A549 (cell line): ENCODE results near the gene PIAS4.

ENCODE experiments used
- CBX8 ChIP-seq: fragments of 200-600 bp; sonication (generic); IDR thresholded peaks from 2 replicates; pipeline ENCODE4 v1.6.1; 2016
- EP300 ChIP-seq, 2 experiments: fragments of >200 bp; sonication (Bioruptor Twin); formaldehyde crosslinking; IDR thresholded peaks; 2 replicates in 1 of 2; 3 replicates in 1 of 2; pipeline ENCODE4 v1.6.1; 2016 to 2017
- MAFK ChIP-seq: fragments of 450-650 bp; IDR thresholded peaks from 2 replicates; pipeline ENCODE4 v1.6.1; 2014; ENCODE audit not compliant: partially characterized antibody
- POLR2A ChIP-seq: IDR thresholded peaks from 2 replicates; pipeline ENCODE4 v1.6.1; 2012; ENCODE audit warnings: mild to moderate bottlenecking, low read length
- RAD21 ChIP-seq, 2 experiments: fragments of >200 bp in 1 of 2; sonication (Bioruptor Twin) in 1 of 2; formaldehyde crosslinking in 1 of 2; IDR thresholded peaks in 1 of 2; conservative IDR thresholded peaks in 1 of 2; 2 replicates in 1 of 2; 3 replicates in 1 of 2; pipeline ENCODE4 v1.6.1; 2012 to 2018; ENCODE audit warnings: inconsistent platforms in 1 of 2
- REST ChIP-seq: fragments of 200-600 bp; sonication (generic); IDR thresholded peaks from 2 replicates; pipeline ENCODE4 v1.6.1; 2016; ENCODE audit warnings: antibody characterized with exemption, mild to moderate bottlenecking, moderate library complexity
- SMC3 ChIP-seq: fragments of >200 bp; sonication (Bioruptor Twin); formaldehyde crosslinking; IDR thresholded peaks from 3 replicates; pipeline ENCODE4 v1.6.1; 2018; ENCODE audit warnings: inconsistent platforms
- USF2 ChIP-seq: fragments of 450-650 bp; IDR thresholded peaks from 2 replicates; pipeline ENCODE4 v1.6.1; 2014; ENCODE audit warnings: antibody characterized with exemption
- ZFP36 ChIP-seq: fragments of 450-650 bp; IDR thresholded peaks from 2 replicates; pipeline ENCODE4 v1.6.1; 2014; ENCODE audit warnings: borderline replicate concordance; ENCODE audit not compliant: partially characterized antibody
- TF ChIP-seq, protein P1 (sequence below): fragments of >200 bp; sonication (Bioruptor Twin); formaldehyde crosslinking; IDR thresholded peaks from 3 replicates; pipeline ENCODE4 v1.5.1; 2016

GRCh38 chr19:4088975-4089374, 81.4 kb downstream of the PIAS4 start:
- TF ChIP-seq, protein P1, sequence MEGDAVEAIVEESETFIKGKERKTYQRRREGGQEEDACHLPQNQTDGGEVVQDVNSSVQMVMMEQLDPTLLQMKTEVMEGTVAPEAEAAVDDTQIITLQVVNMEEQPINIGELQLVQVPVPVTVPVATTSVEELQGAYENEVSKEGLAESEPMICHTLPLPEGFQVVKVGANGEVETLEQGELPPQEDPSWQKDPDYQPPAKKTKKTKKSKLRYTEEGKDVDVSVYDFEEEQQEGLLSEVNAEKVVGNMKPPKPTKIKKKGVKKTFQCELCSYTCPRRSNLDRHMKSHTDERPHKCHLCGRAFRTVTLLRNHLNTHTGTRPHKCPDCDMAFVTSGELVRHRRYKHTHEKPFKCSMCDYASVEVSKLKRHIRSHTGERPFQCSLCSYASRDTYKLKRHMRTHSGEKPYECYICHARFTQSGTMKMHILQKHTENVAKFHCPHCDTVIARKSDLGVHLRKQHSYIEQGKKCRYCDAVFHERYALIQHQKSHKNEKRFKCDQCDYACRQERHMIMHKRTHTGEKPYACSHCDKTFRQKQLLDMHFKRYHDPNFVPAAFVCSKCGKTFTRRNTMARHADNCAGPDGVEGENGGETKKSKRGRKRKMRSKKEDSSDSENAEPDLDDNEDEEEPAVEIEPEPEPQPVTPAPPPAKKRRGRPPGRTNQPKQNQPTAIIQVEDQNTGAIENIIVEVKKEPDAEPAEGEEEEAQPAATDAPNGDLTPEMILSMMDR: no peak
- no peak for TF ChIP-seq ZFP36
- TF ChIP-seq EP300 (IDR thresholded peaks at IDR 0.05): no peak
- TF ChIP-seq POLR2A: no peak
- TF ChIP-seq RAD21 (conservative IDR thresholded peaks at IDR 0.05 in 1 of 2, IDR thresholded peaks at IDR 0.05 in 1 of 2): no peak
- no peak for TF ChIP-seq CBX8
- TF ChIP-seq SMC3: no peak
- TF ChIP-seq USF2: no peak
- TF ChIP-seq MAFK: no peak
- TF ChIP-seq REST: no peak
